Activated CD8-positive, alpha-beta memory T cell treated with anti-CD3 and anti-CD28 coated beads, Interleukin-2, amount 50 U/mL, for 4 hours (primary cell): ENCODE data around the gene FAM240B.

Source experiments
- DNase-seq: peaks from one replicate; pipeline ENCODE4 v3.0.0-alpha.2; 2020

The FAM240B gene

DNA sequence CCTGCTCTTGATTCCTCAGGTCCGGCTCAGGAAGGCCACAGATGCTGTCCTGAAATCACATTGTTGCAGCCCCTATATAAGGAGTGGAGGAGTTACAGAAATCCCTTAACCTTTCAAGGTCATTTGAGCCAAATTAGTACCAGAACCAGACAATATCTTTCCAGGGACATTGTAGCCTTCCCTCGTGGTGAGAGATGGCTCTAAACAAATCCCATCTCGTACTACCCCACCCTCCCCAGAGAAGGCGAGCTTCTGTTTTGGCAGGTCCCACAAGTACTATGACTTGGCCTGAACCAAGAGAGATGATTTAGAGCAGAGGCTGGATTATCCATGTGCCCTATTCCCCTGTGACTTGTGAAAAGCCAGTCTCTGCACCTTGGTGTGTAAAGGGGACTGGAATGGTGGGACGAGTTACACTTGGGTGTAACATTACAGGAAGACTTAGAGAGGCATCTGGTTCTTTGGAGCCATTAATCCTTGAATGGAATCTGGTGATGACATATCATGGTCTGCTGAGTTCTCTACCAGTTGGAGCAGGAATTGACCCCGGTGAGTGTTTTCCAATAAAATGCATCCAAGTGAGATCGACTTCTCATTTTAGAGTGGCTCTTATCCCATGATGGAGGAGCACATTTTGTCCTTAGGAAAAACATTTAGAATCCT lies at the start of gene FAM240B:
TSS of gene FAM240B (minus strand) at position 51 of the 663 bp plus-strand sequence. CDS start 16,134 bp downstream, outside the sequence.
- DNase-seq, result no peak

DNA sequence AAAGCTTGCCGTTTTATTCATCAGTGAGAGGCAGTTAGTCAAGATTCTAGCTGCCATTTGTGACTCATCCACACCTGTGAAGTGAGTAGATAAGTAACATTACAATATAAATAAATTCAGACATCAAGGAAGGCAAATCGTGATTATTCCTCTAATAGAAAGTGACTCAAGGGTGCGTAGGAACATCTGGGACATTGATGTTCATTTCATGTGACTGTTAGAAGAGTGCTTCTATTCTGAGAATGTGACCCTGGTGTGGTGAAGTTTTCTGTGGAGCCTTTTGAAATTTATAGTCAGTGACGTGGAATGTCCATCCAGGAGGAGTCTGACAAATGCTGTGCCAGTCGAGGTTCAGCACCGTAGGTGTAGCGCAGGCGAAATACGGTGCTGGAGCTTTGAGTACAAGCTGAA lies 48.4 kb upstream of the FAM240B start:
- DNase-seq, result no peak

DNA sequence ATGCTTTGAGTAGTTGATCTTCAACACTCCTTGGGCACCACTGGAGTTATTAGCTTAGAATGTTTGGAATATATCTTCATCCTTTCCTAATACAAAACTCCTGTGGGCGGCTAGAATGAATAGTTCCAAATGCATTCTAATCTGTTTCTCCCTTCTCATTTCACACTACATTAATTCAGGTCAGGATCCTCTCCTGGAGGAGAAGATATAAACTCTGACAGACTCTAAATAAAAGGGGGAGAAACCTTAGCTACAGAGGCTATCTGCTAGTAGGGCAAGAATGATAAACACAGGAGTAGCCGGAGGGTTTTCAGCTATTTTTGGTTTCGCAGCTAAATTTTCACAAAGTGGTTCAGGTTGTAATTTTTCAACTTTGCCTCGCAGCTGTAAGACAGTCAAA lies 45.2 kb upstream of the FAM240B start:
- no peak for DNase-seq

DNA sequence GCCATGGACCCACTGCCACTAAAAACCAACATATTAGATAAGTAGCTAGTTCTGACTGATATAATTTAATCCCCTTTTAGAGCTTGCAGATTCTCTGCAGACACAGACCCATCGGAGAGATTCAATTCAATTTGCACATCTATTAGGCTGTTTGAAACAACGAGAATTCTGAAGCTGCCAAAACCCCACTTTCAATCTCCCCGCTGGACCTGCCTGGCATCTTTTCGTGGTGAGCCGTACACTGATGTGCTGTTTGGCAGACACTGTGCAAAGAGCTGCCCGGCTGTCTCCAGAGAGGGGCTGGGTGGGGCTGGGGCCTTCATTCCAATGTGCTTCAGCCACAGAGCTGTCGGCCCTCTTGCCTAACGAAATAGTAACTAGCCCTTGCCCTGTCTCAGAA lies 42.1 kb upstream of the FAM240B start:
- DNase-seq, result no peak

DNA sequence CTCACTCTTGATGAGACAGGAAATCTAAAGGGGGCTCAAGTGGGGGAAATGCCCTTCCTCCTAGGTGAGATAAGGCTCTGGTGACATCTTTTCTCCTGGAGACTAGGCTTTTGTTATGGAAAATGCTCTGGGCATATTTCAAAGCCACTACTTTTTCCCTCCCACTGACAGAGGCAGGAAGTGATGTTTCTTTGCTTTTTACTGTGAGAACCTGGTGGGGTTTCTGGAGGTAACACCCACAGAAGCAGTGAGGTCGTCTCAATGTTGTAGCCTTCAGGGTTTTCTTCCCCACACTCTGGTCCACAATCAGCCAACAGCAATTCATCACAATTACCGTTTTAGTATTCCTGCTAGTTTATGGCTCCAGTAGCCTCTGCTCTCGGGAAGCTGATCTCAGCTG lies 41.4 kb upstream of the FAM240B start:
- DNase-seq, result no peak

DNA sequence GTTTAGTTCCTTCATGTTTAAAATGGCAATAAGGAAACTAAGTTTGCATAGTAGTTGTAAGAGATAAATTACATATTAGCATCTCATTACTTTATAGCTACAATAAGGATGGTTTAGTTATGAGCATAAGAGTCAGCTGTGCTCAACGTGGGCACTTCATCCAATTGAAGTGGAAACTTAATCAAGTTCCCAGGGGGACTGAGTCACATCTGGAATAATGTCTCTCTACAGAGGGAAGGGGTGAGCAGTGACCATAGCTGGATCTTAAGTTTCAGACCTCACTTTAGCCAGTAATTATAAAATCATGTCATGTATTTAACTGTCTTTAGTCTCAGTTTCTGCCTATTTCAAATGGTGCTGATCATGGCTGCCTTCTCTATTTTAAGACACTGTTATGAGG lies 36.8 kb upstream of the FAM240B start:
- no peak for DNase-seq

DNA sequence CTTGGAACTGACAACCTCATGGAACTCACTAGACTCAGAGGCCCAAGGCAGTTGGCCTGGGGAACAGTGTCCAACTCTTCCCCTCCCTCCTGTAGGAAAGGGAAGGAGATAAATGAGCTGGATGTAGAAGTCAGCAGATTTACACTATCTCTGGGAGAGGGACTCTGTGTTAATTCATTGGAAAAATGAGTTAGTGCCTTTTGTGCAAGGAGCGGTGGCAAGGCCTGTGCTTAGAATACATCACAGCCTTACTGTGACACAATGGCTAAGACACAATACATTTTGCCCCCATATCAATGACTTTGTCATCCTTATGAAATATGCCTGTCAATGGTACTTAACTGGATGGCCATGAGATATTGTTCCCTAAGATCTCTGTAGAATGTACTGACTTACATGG lies 28.0 kb upstream of the FAM240B start:
- no peak for DNase-seq

DNA sequence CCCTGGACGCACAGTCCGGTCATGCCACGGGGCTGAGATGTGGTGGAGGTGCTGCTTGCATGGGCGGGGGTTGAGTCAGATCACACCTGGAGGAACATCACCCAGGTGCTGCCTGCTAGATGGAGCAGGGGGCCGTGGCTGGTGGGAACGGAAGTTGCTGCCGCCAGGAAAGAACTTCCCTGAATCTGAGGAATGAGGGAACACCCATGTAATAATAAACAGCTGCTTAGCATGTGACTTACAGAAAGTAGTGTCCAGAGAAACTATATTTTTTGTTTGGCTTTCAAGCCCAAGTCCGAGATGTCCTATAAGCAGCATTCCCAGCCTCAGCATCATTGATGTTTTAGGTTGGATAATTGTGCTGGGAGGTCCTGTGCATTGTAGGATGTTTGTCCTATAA lies 27.1 kb upstream of the FAM240B start:
- no peak for DNase-seq

DNA sequence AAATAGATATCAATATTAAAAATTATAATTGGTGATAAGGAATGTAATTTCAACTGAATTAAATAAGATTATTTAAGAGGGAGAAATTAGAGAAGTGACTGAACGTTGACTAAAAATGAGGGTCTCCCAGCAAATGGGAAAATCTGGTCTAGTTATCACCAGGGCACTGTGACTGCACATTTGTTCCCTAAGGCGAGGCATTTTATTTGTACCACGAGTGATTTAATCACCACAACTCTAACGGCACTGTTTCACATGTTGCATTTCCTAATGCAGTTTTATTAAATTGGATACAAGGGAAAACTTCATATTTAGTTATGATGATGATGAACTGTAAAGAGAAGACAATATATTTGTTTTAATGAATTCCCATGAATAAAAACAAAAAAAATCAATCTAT lies 26.4 kb upstream of the FAM240B start:
- DNase-seq, result no peak

DNA sequence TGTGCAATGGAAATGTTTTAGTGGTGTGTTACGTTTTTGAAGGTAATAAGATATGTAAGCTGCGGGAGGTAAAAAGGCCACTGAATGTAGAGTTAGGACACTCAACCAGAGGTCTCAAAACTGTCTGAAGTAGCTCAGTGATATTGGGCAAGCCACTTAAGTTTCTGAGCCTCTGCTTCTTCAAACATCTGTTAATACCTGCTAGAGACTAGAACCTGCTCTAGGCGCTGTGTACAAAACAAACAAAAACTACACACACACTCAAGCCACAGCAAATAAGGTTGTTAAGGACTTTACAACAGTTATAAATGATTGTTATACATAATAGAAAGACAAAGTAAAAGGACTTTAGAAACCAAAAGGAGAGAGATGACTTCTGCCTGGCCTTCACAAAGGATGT lies 24.6 kb upstream of the FAM240B start:
- no peak for DNase-seq

DNA sequence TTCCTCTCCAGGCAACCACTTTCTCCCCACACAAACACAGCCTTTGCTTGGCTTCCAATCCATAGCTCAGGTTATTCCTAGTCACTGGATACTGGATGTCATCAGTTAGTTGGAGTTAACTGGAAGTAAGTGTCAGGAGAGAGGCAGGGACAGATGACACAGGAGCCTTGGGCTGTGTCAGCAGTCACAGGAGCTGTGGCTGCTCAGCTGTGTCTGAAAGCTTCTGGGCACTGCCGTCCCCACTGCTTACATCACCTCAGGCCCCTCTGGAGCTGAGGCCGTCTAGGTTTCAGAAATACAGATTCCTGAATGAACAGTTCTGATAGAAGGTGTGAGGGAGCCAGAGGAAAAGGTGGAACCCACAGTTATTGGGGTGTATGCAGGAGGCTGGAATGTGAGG lies 17.3 kb upstream of the FAM240B start:
- no peak for DNase-seq

DNA sequence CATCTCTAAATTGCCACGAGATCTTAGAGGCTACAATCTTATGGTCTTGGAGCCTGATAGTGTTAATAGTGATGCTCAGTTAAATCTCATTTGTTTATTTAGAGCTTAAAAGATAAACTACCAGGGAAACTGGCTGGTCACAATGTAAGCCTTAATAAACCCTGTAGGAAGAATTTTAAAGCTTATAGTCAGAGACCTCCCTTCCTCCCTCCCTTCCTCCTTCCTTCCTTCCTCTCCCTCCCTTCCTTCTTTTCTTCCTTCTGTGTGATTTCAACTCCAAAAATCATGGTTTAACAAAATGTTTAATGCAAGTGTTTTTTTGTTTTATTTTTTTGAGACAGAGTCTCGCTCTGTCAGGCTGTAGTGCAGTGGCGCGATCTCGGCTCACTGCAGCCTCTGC lies 14.9 kb upstream of the FAM240B start:
- no peak for DNase-seq

DNA sequence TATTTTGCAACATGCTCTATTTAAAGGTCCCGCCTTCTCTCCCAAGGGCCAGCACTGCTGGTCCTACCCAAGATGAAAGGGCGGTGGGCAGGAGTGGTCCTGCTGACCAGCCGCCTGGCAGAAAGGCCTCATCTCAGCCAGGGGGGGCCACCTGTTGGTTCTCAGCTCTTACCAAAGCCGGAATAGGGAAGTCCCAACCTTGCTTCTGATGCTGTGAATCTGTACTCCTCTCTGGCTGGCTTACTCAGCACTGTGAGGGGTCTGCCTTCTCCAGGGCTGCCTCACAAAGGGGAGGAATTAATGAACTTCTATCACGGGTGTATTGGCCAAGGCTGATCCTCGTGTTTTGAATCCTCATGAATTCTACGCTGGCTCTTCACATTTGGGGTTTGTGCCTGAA lies 13.6 kb upstream of the FAM240B start:
- DNase-seq, result no peak

DNA sequence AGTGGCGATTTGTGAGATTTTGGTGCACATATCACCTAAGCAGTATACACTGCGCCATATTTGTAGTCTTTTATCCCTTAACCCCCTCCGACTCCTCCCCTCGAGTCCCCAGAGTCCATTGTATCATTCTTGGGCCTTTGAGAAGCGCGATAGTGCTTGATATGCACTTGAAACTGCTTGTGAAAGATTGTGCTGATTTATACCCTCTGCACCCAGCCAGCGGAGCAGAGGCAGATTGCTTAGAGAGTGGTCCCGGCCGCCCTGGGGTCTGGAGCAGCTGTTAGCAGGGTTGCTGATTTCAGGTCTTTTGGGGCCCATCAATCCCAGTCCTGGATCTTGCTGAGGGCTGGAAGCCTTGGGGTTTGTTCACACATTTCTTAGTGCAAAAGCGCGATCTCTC lies 13.0 kb upstream of the FAM240B start:
- DNase-seq, result no peak

DNA sequence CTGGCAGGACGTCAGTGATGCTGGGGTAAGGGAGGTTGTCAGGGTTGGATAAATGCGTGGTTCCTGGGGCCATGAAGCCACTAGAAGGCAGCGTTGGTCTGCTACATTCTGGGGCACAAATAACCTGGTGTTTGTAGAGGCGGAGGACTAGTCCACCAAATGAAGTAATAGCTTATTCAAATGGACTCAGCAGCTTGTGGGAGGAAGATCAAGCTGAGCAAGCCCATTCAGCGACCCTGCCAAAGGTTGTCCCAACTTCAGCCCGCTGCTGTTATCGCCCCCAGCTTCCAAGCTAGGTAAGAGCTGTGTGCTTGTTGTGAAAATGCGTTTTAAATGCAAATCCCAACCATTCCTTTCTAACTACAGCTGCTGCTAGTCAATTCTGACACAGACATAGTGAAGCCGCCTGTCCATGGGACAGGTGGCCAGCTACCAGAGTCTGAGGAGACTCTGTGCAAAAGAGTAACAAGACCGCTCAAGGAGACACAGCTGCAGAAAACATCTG lies 7.6 kb upstream of the FAM240B start:
- DNase-seq, result no peak

DNA sequence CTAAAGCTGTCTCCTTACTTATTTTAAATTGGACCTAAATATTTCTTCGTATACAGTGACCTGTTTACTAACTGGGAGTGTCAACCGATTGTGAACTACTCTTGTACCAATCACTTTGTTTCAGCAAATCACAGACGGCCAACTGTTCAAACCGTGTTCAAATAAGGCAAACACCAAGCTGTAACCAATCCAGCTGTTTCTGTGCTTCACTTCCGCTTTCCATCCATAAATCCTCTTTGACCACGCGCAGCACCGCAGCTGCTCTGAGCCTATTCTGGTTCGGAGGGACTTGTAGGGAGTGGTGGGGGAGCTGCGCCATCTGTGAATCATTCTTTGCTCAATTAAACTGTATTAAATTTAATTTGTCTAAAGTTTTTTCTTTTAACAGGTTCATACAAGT lies 4.8 kb upstream of the FAM240B start:
- no peak for DNase-seq

DNA sequence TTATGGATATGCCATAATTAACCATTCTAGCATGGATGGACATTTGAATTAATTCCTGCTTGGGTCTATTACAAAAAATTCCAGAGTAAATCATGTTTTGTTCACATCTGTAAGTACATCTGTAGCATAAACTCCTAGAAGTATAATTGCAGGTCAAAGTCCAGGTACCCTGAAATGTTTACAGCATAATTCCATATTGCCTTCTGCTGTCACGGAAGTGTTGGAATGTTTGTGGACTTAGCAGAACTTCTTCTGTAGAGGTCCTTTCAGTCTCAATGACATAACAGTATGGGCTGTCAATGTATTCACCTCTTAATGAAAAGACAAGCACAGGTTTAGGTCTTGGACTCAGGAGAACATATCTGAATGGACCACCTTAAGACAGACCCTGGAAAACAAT lies 1.8 kb downstream of the FAM240B start:
- no peak for DNase-seq

DNA sequence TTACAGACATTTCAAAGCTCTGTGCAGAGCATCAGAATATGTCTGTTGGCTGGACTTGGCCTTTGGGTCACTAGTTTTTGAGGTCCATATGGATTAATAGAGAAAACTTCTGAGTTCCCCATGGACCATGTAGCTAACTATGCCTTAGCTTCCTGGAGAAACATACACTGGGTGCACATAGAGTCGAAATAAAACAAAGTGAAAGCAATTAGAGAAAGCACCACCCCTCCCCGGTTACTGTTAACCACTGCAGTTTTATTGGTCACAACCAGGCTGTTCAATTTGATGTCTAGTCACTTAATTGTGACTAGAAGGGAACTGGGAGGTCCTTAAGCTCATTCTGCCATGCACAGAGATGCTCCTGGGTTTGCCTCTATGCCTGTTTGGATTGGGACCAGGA lies 4.2 kb downstream of the FAM240B start:
- DNase-seq, result no peak

DNA sequence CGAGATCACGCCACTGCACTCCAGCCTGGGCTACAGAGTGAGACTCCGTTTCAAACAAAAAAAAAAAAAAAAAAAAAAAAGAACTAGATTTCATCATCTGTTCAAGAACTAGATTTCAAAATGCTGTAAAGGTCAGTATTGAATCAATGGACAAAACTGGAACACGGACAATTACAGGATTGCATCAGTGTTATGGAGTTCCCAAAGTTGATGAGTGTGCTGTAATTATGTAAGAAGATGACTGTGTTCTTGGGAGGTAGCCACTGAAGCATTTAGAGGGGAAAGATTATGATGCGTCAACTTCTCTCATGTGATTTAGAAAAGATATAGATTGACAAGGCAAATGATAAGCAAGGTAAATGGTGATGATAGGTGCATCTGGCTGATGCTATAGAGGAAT lies 6.5 kb downstream of the FAM240B start:
- DNase-seq, result no peak

DNA sequence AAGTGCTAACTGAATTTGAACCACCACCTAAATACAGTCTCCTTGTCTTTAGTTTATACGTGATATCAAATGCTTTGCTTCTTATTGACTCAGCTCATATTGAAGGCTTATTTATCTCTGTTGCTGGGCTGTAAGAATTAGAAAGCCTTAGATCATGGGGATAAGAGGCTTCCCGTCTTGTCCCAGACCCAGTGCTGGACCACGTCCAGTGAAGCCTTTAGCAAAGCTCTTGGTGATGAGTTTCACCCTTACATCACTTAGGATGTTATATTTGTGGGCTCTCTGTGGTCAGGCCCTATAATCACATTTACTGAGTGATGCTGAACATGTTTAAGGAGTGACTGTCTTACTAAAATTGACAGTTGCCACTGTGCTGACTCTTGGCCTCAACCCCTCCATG lies 11.2 kb downstream of the FAM240B start:
- DNase-seq, result no peak

DNA sequence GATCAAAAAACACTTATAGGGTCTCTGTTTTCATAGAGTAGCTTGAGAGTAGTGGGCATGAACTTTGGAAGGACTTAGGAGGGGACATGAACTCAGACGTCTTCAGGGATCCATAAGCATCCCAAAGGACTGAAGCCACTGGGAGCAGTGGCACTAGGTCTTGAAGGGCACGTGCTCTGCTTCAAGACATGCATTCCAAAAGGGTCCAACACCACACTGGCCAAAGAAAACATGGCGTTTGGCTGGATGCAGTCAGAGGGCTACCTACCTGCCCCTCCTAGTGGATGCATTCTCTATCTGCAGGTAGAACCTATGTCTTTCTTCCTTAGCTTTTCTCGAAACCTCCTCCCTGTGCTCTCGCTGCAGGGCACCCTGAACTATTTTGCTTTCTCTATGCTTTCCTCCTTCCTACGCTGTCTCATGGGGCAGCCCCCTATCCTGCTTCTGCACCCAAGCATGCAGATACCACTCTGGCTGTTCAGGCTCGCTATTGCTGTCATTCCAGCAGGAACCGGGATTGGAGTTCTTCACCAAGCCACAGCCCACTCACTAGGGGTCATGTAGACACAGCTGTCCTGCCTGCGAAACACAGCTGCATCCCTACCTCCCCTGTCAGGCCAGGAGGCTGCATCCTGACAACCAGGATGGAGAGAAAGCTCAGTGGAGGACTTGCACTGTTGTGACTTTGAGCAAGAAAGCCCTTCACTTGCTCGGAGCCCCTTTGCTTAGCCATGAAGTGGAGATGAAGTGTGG lies 11.9 kb downstream of the FAM240B start:
- DNase-seq, result no peak

DNA sequence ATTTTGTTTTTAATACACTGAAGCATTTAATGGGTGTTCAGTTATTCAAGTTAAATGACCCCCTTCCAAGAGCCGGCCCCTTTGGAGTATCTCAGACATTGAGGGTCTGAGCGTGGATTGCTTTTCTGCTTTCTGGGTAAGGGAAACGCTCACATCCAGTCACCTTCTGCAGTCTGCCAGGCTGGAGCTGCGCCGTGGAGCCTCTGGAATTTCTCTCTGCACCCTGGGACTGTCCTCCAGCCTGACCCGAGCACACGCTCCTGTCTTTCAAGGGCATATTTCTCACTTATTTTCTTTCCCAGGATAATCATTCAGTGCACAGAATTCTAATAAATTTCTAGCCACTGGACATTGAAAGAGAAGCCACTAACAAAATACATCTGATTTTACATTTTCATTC lies 13.4 kb downstream of the FAM240B start:
- no peak for DNase-seq

DNA sequence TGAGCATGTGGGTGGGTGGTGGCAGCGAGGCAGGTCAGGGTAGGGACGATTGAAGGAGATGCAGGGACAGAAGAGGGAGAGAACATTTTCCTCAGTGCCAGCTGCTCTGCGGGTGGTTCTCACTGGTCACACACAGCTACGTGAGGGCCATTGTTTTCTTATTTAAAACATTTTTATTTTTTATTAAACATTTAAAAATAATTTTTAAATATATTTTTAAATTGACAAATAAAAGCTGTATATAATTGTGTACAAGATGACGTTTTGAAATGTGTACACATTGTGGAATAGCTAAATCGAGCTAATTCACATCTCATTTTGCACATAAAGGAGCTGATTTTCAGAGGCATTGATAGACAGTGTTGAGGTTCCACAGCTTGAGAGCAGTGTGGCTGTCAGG lies 14.0 kb downstream of the FAM240B start:
- DNase-seq, result no peak

DNA sequence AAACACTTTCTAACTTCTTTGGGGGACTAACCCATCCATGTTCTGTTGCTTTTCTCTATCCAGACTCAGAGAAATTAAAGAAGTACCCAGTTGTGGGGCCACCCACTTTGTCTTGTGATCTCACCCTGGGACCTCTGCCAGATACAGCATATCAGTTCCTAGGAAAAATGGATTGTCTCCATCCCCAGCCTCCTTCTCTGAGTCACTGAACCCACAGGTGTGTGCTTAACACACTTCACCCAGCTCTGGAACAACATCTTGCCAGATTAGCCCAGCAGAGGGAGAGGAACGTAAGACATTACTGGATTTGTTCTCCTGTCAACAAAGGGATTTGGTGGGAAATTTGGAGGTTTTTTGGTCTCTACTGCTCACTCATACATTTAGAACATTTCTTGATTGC lies 19.2 kb downstream of the FAM240B start:
- no peak for DNase-seq

DNA sequence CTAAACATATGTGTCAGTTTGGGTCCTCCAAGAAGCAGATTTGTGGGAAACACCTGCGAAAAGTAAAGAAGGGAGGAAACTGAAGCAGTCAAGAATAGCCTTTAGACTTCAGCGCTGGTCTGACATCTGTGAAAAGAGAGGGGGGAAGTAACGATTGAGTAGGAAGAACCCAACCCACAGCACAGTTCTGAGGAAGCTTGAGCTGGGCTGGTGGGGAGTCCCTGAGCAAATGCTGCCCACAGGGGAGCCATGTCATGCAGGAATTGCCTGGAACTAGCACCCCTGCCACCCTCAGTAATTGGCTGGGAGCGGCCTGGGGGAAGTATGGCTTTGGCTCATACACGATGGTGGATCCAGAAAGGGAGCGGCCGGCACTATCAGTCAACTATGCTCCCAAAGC lies 20.6 kb downstream of the FAM240B start:
- DNase-seq, result no peak
